ENCODE data around the gene PLK1. TPM values are rescaled to one million over a fixed set of nuclear protein-coding genes. Genes with fewer than 3 reads are reported as not detected.
"Not testable (repeated sequence)": the region's sequence is repeated elsewhere in the genome, so short reads cannot be mapped to it uniquely, and the experiment has no call there.

Gene PLK1
- total and polyA plus RNA-seq, 7 donors = 0.43 to 0.98 (median 0.73) TPM

DNA sequence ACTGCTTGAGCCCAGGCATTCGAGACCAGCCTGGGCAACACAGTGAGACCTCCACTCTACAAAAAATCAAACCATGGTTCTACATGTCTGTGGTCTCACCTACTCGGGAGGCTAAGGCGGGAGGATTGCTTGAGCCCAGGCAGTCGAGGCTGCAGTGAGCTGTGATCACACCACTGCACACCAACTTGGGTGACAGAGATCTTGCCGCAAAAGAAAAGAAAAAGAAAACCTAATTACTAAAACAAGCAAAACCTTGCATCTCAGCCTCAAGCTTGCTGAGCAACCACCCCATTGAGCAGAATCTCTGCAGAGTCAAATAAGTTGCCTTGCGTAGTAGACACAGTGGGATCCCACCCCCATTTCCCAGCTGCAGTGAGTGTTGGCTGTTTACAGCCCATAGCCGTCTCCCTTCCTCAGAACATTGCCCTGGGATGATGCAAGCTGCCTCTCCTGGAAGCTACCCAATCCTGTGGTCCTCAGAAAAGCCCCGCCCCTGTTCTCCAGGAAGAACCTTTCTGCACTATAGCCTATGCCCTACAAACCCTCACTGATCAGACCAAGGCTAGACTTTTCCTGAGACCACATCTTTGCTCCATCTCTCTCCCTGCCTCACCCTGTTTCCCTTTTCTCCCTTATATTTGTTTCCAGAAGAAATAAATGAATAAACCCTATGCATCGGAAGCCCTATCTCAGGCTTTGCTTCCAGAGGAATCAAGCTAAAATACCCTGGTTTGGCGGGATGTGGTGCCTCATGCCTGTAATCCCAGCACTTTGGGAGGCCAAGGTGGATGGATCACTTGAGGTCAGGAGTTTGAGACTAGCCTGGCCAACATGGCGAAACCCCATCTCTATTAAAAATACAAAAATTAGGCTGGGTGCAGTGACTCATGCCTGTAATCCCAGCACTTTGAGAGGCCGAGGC is 51.1 kb downstream of the PLK1 start:
- intact Hi-C loops (cut with DNase I) = loop anchor here in 1 of 2 donors (10.0 kb wide), 1 partner anchor 305 kb away; no protein-coding TSS in a partner anchor
- 74 to 79% (median 75%) methylated on average over 12 of the region's 12 CpGs for WGBS, 3 donors
- ATAC-seq = no peak

DNA sequence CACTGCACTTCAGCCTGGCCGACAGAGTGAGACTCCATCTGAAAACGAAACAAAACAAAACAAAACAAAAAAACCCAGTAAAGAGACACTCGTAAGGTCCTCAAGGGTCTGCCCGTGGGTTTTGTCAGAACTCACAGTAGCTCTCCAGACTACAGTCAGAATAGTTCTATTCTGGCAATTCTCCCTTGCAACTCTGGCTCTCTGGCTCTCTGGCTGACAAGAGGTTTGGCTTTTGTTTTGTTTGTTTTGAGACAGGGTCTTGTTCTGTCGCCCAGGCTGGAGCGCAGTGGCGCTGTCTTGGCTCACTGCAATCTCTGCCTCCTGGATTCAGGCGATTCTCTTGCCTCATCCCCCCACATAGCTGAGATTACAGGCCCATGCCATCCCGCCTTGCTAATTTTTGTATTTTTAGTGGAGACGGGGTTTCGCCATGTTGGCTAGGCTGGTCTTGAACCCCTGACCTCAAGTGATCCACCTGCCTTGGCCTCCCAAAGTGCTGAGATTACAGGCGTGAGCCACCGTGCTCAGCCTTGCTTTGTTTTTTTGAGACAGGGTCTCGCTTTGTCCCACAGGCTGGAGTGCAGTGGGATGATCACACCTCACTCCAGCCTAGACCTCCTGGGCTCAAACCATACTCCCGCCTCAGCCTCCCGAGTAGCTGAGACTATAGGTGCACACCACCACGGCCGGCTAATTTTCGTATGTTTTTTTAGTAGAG is 55.6 kb downstream of the PLK1 start:
- H3K4me1 ChIP-seq = no peaks in the 10 kb centered on the region
- H3K27ac ChIP-seq = no peak overlapping the region
- no peaks in the 10 kb centered on the region for H3K36me3 ChIP-seq (ENCODE audit: insufficient read depth in 1 of 2, low read depth in 1 of 2)
- TF ChIP-seq, protein P1, sequence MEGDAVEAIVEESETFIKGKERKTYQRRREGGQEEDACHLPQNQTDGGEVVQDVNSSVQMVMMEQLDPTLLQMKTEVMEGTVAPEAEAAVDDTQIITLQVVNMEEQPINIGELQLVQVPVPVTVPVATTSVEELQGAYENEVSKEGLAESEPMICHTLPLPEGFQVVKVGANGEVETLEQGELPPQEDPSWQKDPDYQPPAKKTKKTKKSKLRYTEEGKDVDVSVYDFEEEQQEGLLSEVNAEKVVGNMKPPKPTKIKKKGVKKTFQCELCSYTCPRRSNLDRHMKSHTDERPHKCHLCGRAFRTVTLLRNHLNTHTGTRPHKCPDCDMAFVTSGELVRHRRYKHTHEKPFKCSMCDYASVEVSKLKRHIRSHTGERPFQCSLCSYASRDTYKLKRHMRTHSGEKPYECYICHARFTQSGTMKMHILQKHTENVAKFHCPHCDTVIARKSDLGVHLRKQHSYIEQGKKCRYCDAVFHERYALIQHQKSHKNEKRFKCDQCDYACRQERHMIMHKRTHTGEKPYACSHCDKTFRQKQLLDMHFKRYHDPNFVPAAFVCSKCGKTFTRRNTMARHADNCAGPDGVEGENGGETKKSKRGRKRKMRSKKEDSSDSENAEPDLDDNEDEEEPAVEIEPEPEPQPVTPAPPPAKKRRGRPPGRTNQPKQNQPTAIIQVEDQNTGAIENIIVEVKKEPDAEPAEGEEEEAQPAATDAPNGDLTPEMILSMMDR (IDR thresholded peaks at IDR 0.05) = no peak
- ATAC-seq = no peak
- H3K9me3 ChIP-seq = no peaks in the 10 kb centered on the region
- peaks cover 0 to 3% (median 0%) of the 10 kb centered on the region in 3 donors for H3K27me3 ChIP-seq (ENCODE audit: insufficient read depth in 3 of 3, low read length in 2 of 3)
- intact Hi-C loops (cut with DNase I) = loop anchor here in 1 of 2 donors (10.0 kb wide), 1 partner anchor 300 kb away; no protein-coding TSS in a partner anchor
- no peak for DNase-seq
- H3K4me3 ChIP-seq = no peak overlapping the region
- WGBS, 3 donors = 75 to 83% (median 77%) methylated on average over 19 of the region's 19 CpGs

More for the DNA sequence above, 51.1 kb downstream of the PLK1 start:
- H3K4me1 ChIP-seq = no peaks in the 10 kb centered on the region
- H3K27me3 ChIP-seq (ENCODE audit: insufficient read depth in 3 of 3, low read length in 2 of 3) = no peaks in the 10 kb centered on the region
- no peaks in the 10 kb centered on the region for H3K9me3 ChIP-seq
- H3K4me3 ChIP-seq = no peak overlapping the region
- H3K27ac ChIP-seq = no peak overlapping the region
- H3K36me3 ChIP-seq (ENCODE audit: insufficient read depth in 1 of 2, low read depth in 1 of 2) = no peaks in the 10 kb centered on the region
- DNase-seq = no peak
- TF ChIP-seq, protein P1 (IDR thresholded peaks at IDR 0.05) = no peak

DNA sequence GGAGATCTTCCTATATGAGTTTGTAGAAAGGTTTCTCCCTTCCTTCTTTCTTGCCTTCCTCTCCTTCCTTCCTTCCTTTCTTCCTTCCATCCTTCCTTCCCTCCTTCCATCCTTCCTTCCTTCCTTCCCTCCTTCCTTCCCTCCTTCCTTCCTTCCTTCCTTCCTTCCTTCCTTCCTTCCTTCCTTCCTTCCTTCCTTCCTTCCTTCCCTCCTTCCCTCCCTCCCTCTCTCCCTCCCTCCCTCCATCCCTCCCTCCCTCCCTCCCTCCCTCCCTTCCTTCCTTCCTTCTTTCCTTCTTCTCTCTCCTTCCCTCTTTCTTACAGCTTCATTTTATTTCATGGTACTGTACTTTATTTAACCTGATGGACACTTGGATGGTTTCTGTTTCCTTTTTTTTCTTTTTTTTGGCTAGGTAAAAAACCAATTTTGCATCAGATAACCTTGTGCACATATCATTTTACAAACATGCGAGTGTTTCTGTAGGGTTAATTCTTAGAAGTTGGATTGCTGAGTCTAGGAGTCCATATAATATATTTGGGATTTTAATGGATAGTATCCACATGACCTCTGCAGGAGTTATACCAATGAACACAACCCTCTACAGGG is 58.8 kb downstream of the PLK1 start:
- intact Hi-C loops (cut with DNase I) = loop anchor here in 1 of 2 donors (10.0 kb wide), 1 partner anchor 297 kb away; no protein-coding TSS in a partner anchor
- not testable (repeated sequence) for DNase-seq; H3K4me3 ChIP-seq; H3K9me3 ChIP-seq; H3K4me1 ChIP-seq; H3K27ac ChIP-seq; ATAC-seq; H3K27me3 ChIP-seq (ENCODE audit: insufficient read depth in 3 of 3, low read length in 2 of 3); H3K36me3 ChIP-seq (ENCODE audit: insufficient read depth in 1 of 2, low read depth in 1 of 2)
- 36 to 65% (median 48%) methylated on average over 1 of the region's 1 CpG for WGBS, 3 donors

DNA sequence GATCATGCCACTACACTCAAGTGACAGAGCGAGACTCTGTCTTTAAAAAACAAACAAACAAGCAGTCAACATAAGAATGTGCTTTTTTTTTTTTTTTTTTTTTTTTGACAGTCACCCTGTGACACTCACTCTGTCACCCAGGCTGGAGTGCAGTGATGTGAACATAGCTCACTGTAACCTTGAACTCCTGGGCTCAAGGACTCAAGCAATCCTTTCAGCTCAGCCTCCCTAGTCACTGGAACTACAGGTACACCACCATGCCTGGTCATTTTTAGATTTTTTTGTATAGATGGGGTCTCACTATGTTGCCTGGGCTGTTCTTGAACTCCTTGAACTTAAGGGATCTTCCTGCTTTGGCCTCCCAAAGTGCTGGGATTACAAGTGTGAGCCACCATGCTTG is 60.8 kb downstream of the PLK1 start:
- H3K4me3 ChIP-seq = no peak overlapping the region
- H3K9me3 ChIP-seq = no peaks in the 10 kb centered on the region
- ATAC-seq (no peak), DNase-seq (no peak)
- no peaks in the 10 kb centered on the region for H3K36me3 ChIP-seq (ENCODE audit: insufficient read depth in 1 of 2, low read depth in 1 of 2)
- 47 to 73% (median 68%) methylated on average over 1 of the region's 1 CpG for WGBS, 3 donors
- TF ChIP-seq, protein P1 (IDR thresholded peaks at IDR 0.05) = no peak
- H3K27ac ChIP-seq = no peak overlapping the region
- intact Hi-C loops (cut with DNase I) = loop anchor here in 1 of 2 donors (10.0 kb wide), 1 partner anchor 295 kb away; no protein-coding TSS in a partner anchor
- no peaks in the 10 kb centered on the region for H3K4me1 ChIP-seq
- H3K27me3 ChIP-seq (ENCODE audit: insufficient read depth in 3 of 3, low read length in 2 of 3) = peaks cover 0 to 3% (median 0%) of the 10 kb centered on the region in 3 donors

Other genes starting within 250 kb of the PLK1 start
- gene COG7, start 225.7 kb upstream of the PLK1 start, total RNA-seq = 1 to 10 TPM; 6.7 to 9.6 (median 9.4) TPM
- 10 to 100 TPM in 2 of 3 donors, 1 to 10 TPM in 1; 7.6 to 14.7 (median 10.5) TPM for gene COG7, start 225.7 kb upstream of the PLK1 start, polyA plus RNA-seq
- gene GGA2, start 168.4 kb upstream of the PLK1 start, total RNA-seq = 10 to 100 TPM; 43.1 to 62.9 (median 56.4) TPM
- 10 to 100 TPM; 18.9 to 49.3 (median 21.7) TPM for gene GGA2, start 168.4 kb upstream of the PLK1 start, polyA plus RNA-seq
- 10 to 100 TPM; 19.0 to 28.3 (median 20.9) TPM for gene EARS2, start 121.5 kb upstream of the PLK1 start, total RNA-seq
- gene EARS2, start 121.5 kb upstream of the PLK1 start, polyA plus RNA-seq = 10 to 100 TPM; 12.1 to 22.5 (median 13.6) TPM
- gene UBFD1, start 121.2 kb upstream of the PLK1 start, total RNA-seq = 100 to 1,000 TPM; 108 to 147 (median 122) TPM
- gene UBFD1, start 121.2 kb upstream of the PLK1 start, polyA plus RNA-seq = 100 to 1,000 TPM in 1 of 3 donors, 10 to 100 TPM in 2; 44.8 to 145 (median 48.1) TPM
- 100 to 1,000 TPM; 175 to 241 (median 210) TPM for gene NDUFAB1, start 82.6 kb upstream of the PLK1 start, total RNA-seq
- 100 to 1,000 TPM; 304 to 441 (median 365) TPM for gene NDUFAB1, start 82.6 kb upstream of the PLK1 start, polyA plus RNA-seq
- 1 to 10 TPM; 4.3 to 6.6 (median 5.4) TPM for gene PALB2, start 37.6 kb upstream of the PLK1 start, total RNA-seq
- 10 to 100 TPM in 1 of 3 donors, 1 to 10 TPM in 2; 5.2 to 10.6 (median 6.2) TPM for gene PALB2, start 37.6 kb upstream of the PLK1 start, polyA plus RNA-seq
- gene DCTN5, start 37.4 kb upstream of the PLK1 start, total RNA-seq = 10 to 100 TPM; 27.5 to 43.8 (median 31.6) TPM
- 10 to 100 TPM; 17.1 to 47.4 (median 40.5) TPM for gene DCTN5, start 37.4 kb upstream of the PLK1 start, polyA plus RNA-seq
- gene ERN2, start 34.3 kb downstream of the PLK1 start, total RNA-seq = under 1 TPM in 1 of 4 donors, not detected in 3; 0.19 TPM
- gene ERN2, start 34.3 kb downstream of the PLK1 start, polyA plus RNA-seq = under 1 TPM in 2 of 3 donors, not detected in 1; 0.03 to 0.08 TPM
- gene CHP2, start 76.1 kb downstream of the PLK1 start, total RNA-seq = not detected
- under 1 TPM in 2 of 3 donors, not detected in 1; 0.05 to 0.08 TPM for gene CHP2, start 76.1 kb downstream of the PLK1 start, polyA plus RNA-seq
- 1 to 10 TPM in 3 of 4 donors, under 1 TPM in 1; 0.83 to 1.5 (median 1.2) TPM for gene PRKCB, start 157.1 kb downstream of the PLK1 start, total RNA-seq
- gene PRKCB, start 157.1 kb downstream of the PLK1 start, polyA plus RNA-seq = under 1 TPM; 0.13 to 0.23 (median 0.14) TPM

Measured in psoas muscle (tissue), 8 donors.